WTC11 (cell line): ENCODE data around the gene AKTIP. TPM values are rescaled to one million over a fixed set of nuclear protein-coding genes. Genes with fewer than 3 reads are reported as not detected.

Experiments
- ATAC-seq: fragments of 200-7000 bp; cut with Tn5 transposase; 2 replicates; pipeline ENCODE4 v1.10.0; 2021; ENCODE audit warnings: mild to moderate bottlenecking, moderate library complexity
- CTCF ChIA-PET: fragments of 300-600 bp; sonication (Branson Sonifier 250); formaldehyde crosslinking; loops from one replicate; lab custom pipeline; 2021; ENCODE audit warnings: antibody characterized with exemption; lab: Charles Lee
- POLR2A ChIA-PET: fragments of 350-600 bp; sonication (Branson Sonifier 250); formaldehyde crosslinking; loops from one replicate; lab custom pipeline; 2021; ENCODE audit warnings: antibody characterized with exemption; lab: Charles Lee
- DNase-seq: peaks from one replicate; pipeline ENCODE4 v3.0.0; 2021; ENCODE audit warnings: low spot score
- H3K27ac Mint-ChIP-seq: 2 replicates; pipeline ENCODE4 v1.8.0; 2021; ENCODE audit warnings: mixed read lengths
- H3K27me3 Mint-ChIP-seq: 2 replicates; pipeline ENCODE4 v1.8.0; 2021; ENCODE audit warnings: low read depth, mild to moderate bottlenecking, moderate library complexity, mixed read lengths
- H3K36me3 Mint-ChIP-seq: 2 replicates; pipeline ENCODE4 v1.8.0; 2021; ENCODE audit warnings: mixed read lengths
- H3K4me1 Mint-ChIP-seq: 2 replicates; pipeline ENCODE4 v1.8.0; 2022; ENCODE audit warnings: mixed read lengths
- H3K4me3 Mint-ChIP-seq: 2 replicates; pipeline ENCODE4 v1.8.0; 2021; ENCODE audit warnings: mild to moderate bottlenecking, moderate library complexity, mixed read lengths
- H3K9me3 Mint-ChIP-seq: 2 replicates; pipeline ENCODE4 v1.8.0; 2021; ENCODE audit warnings: mixed read lengths
- ATF1 ChIP-seq: sonication (generic); formaldehyde crosslinking; IDR thresholded peaks from 2 replicates; pipeline ENCODE4 v1.8.1; 2023; ENCODE audit warnings: mild to moderate bottlenecking, moderate library complexity, missing genetic modification reagents
- CBFB ChIP-seq: sonication (generic); formaldehyde crosslinking; IDR thresholded peaks from 2 replicates; pipeline ENCODE4 v1.8.1; 2022; ENCODE audit warnings: mild to moderate bottlenecking, low read depth, missing genetic modification reagents
- ELF4 ChIP-seq: sonication (generic); formaldehyde crosslinking; IDR thresholded peaks from 2 replicates; pipeline ENCODE4 v1.8.1; 2022; ENCODE audit warnings: low read depth, mild to moderate bottlenecking, moderate library complexity, missing genetic modification reagents
- EMX1 ChIP-seq: fragments of 250-450 bp; sonication (Bioruptor Pico); IDR thresholded peaks from 2 replicates; pipeline ENCODE4 v1.8.0; 2021; ENCODE audit warnings: mild to moderate bottlenecking
- ETV6 ChIP-seq: sonication (generic); formaldehyde crosslinking; IDR thresholded peaks from 2 replicates; pipeline ENCODE4 v1.8.1; 2022; ENCODE audit warnings: mild to moderate bottlenecking, missing genetic modification reagents
- FOXJ3 ChIP-seq: sonication (generic); formaldehyde crosslinking; IDR thresholded peaks from 2 replicates; pipeline ENCODE4 v1.9.0; 2021; ENCODE audit warnings: missing genetic modification reagents, mild to moderate bottlenecking, borderline replicate concordance
- GRHL2 ChIP-seq: fragments of 250-450 bp; sonication (Bioruptor Pico); IDR thresholded peaks from 2 replicates; pipeline ENCODE4 v1.8.0; 2022; ENCODE audit warnings: mild to moderate bottlenecking, moderate library complexity; ENCODE audit not compliant: insufficient replicate concordance, severe bottlenecking
- JAZF1 ChIP-seq: fragments of 250-450 bp; sonication (Bioruptor Pico); IDR thresholded peaks from 2 replicates; pipeline ENCODE4 v1.9.0; 2021; ENCODE audit warnings: moderate library complexity, mild to moderate bottlenecking, inconsistent platforms
- MXD4 ChIP-seq: fragments of 250-450 bp; sonication (Bioruptor Pico); IDR thresholded peaks from 2 replicates; pipeline ENCODE4 v1.8.0; 2021; ENCODE audit warnings: mild to moderate bottlenecking, moderate library complexity, borderline replicate concordance
- NFYB ChIP-seq: sonication (generic); formaldehyde crosslinking; conservative IDR thresholded peaks from 2 replicates; pipeline ENCODE4 v1.8.0; 2022; ENCODE audit warnings: low read depth, missing genetic modification reagents
- NR1H2 ChIP-seq: sonication (generic); formaldehyde crosslinking; IDR thresholded peaks from 2 replicates; pipeline ENCODE4 v1.9.0; 2021; ENCODE audit warnings: mild to moderate bottlenecking, moderate library complexity, missing genetic modification reagents
- NR3C1 ChIP-seq: sonication (generic); formaldehyde crosslinking; conservative IDR thresholded peaks from 2 replicates; pipeline ENCODE4 v1.8.1; 2023; ENCODE audit warnings: low read depth, mild to moderate bottlenecking, missing genetic modification reagents
- SMAD3 ChIP-seq: sonication (generic); formaldehyde crosslinking; IDR thresholded peaks from 2 replicates; pipeline ENCODE4 v1.8.0; 2022; ENCODE audit warnings: missing genetic modification reagents, mild to moderate bottlenecking, borderline replicate concordance
- STAT6 ChIP-seq: sonication (generic); formaldehyde crosslinking; conservative IDR thresholded peaks from 2 replicates; pipeline ENCODE4 v1.8.1; 2023; ENCODE audit warnings: mild to moderate bottlenecking, low read depth, missing genetic modification reagents, moderate library complexity
- TP53 ChIP-seq: sonication (generic); formaldehyde crosslinking; IDR thresholded peaks from 2 replicates; pipeline ENCODE4 v1.8.1; 2023; ENCODE audit warnings: mild to moderate bottlenecking, missing genetic modification reagents
- ZNF263 ChIP-seq: sonication (generic); formaldehyde crosslinking; IDR thresholded peaks from 2 replicates; pipeline ENCODE4 v1.8.1; 2022; ENCODE audit warnings: low read depth, mild to moderate bottlenecking, moderate library complexity, missing genetic modification reagents
- ZNF416 ChIP-seq: fragments of 250-450 bp; sonication (Bioruptor Pico); IDR thresholded peaks from 2 replicates; pipeline ENCODE4 v1.9.0; 2021; ENCODE audit warnings: mild to moderate bottlenecking, inconsistent platforms
- ZNF532 ChIP-seq: fragments of 250-450 bp; sonication (Bioruptor Pico); IDR thresholded peaks from 2 replicates; pipeline ENCODE4 v1.9.0; 2021; ENCODE audit warnings: mild to moderate bottlenecking, borderline replicate concordance
- total RNA-seq: library from RNA; stranded (reverse); gene quantifications from 3 replicates; pipeline ENCODE4 v1.2.3, GENCODE V29; 2021
- TF ChIP-seq, protein P1 (sequence below): sonication (generic); formaldehyde crosslinking; IDR thresholded peaks from 2 replicates; pipeline ENCODE4 v1.8.1; 2022; ENCODE audit warnings: low read depth, missing genetic modification reagents, borderline replicate concordance
- TF ChIP-seq, protein P2 (sequence below): fragments of 250-450 bp; sonication (Bioruptor Pico); conservative IDR thresholded peaks from 2 replicates; pipeline ENCODE4 v1.9.0; 2021; ENCODE audit warnings: mild to moderate bottlenecking
- TF ChIP-seq, protein P3 (sequence below): sonication (generic); formaldehyde crosslinking; IDR thresholded peaks from 2 replicates; pipeline ENCODE4 v1.8.0; 2022; ENCODE audit warnings: mild to moderate bottlenecking, missing genetic modification reagents

Gene AKTIP
- total RNA-seq, 1 experiment from 2014 or later, result 19.9 TPM

DNA sequence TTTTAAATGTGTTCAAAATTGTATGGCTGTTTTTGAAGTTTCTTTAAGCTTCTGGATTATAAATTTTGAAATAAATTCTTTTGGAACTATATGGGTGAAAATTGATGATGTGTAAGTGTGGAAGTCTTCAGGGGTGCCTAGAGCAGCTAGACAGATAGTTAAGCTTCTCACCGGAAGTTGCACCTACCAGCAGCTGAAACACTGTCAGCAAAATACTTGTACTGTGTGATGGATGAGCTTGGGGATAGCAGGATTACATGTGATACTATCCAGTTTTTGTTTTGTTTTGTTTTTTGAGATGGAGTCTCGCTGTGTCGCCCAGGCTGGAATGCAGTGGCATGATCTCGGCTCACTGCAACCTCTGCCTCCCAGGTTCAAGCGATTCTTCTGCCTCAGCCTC is 49.1 kb downstream of the AKTIP start:
- POLR2A ChIA-PET, result no interaction called here
- H3K9me3 Mint-ChIP-seq, result no peaks in the 10 kb centered on the region

GRCh38 chr16:53449816-53450517 is 53.0 kb downstream of the AKTIP start:
- Mint-ChIP-seq H3K9me3 (no peaks in the 10 kb centered on the region), H3K27me3 (no peaks in the 10 kb centered on the region), H3K27ac (no peak overlapping the region), H3K36me3 (peaks cover 25% of the 10 kb centered on the region), H3K4me3 (no peak overlapping the region), H3K4me1 (no peaks in the 10 kb centered on the region)
- CTCF ChIA-PET, result interaction anchor here (1.0 kb wide), 1 partner anchor 60 kb away, joined by 10 read pairs; no protein-coding TSS in a partner anchor
- DNase-seq (no peak), ATAC-seq (no peak)
- POLR2A ChIA-PET, result no interaction called here
- TF ChIP-seq ZNF416 (CRISPR knock-in tag), result no peak
- TF ChIP-seq ETV6 (CRISPR knock-in tag), result no peak
- TF ChIP-seq ZNF532 (CRISPR knock-in tag), result no peak
- TF ChIP-seq, protein P1, sequence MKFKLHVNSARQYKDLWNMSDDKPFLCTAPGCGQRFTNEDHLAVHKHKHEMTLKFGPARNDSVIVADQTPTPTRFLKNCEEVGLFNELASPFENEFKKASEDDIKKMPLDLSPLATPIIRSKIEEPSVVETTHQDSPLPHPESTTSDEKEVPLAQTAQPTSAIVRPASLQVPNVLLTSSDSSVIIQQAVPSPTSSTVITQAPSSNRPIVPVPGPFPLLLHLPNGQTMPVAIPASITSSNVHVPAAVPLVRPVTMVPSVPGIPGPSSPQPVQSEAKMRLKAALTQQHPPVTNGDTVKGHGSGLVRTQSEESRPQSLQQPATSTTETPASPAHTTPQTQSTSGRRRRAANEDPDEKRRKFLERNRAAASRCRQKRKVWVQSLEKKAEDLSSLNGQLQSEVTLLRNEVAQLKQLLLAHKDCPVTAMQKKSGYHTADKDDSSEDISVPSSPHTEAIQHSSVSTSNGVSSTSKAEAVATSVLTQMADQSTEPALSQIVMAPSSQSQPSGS (CRISPR knock-in tag), result no peak
- no peak for TF ChIP-seq MXD4 (CRISPR knock-in tag)
- no peak for TF ChIP-seq JAZF1 (CRISPR knock-in tag)
- no peak for TF ChIP-seq TP53 (CRISPR knock-in tag)
- TF ChIP-seq, protein P2, sequence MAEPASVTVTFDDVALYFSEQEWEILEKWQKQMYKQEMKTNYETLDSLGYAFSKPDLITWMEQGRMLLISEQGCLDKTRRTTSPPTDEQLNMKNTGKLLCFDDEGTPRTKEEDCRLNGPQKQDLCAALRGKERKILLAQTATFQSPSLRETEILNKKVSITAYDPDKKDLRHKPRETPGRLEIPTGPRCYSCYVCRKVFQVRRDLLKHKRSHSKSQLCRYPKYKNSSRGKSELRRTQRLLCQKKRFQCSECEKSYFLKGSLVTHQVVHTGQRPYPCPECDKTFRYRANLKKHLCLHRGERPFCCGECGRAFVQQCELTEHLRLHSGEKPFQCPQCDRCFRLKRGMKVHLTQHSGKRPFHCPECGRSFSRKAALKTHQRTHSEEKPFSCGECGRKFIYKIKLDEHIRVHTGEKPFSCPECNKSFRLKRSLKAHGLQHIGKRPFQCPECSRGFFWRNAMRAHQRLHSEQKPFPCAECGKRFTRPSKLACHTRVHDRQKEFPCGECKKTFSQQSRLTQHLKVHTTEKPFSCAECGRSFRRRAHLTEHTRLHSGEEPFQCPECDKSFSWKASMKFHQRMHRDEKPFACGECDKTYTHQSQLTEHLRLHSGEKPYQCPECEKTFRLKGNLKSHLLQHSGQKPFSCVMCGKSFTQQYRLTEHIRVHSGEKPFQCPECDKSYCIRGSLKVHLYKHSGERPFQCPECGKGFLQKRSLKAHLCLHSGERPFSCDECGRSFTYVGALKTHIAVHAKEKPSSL (CRISPR knock-in tag), result no peak
- TF ChIP-seq ATF1, result no peak
- TF ChIP-seq SMAD3, result no peak
- no peak for TF ChIP-seq STAT6

More for the DNA sequence above, 49.1 kb downstream of the AKTIP start:
- ATAC-seq (no peak), DNase-seq (no peak)
- CTCF ChIA-PET, result no interaction called here
- peaks cover 40% of the 10 kb centered on the region for H3K36me3 Mint-ChIP-seq
- no peak overlapping the region for H3K27ac Mint-ChIP-seq
- no peaks in the 10 kb centered on the region for H3K27me3 Mint-ChIP-seq
- TF ChIP-seq GRHL2 (CRISPR knock-in tag) (no peak), ELF4 (CRISPR knock-in tag) (no peak), CBFB (CRISPR knock-in tag) (no peak), FOXJ3 (CRISPR knock-in tag) (no peak), NFYB (CRISPR knock-in tag) (no peak), EMX1 (CRISPR knock-in tag) (no peak), JAZF1 (CRISPR knock-in tag) (no peak), NR1H2 (no peak), NR3C1 (CRISPR knock-in tag) (no peak), ZNF263 (CRISPR knock-in tag) (no peak)
- TF ChIP-seq, protein P3, sequence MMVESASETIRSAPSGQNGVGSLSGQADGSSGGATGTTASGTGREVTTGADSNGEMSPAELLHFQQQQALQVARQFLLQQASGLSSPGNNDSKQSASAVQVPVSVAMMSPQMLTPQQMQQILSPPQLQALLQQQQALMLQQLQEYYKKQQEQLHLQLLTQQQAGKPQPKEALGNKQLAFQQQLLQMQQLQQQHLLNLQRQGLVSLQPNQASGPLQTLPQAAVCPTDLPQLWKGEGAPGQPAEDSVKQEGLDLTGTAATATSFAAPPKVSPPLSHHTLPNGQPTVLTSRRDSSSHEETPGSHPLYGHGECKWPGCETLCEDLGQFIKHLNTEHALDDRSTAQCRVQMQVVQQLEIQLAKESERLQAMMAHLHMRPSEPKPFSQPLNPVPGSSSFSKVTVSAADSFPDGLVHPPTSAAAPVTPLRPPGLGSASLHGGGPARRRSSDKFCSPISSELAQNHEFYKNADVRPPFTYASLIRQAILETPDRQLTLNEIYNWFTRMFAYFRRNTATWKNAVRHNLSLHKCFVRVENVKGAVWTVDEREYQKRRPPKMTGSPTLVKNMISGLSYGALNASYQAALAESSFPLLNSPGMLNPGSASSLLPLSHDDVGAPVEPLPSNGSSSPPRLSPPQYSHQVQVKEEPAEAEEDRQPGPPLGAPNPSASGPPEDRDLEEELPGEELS (CRISPR knock-in tag), result no peak
- no peaks in the 10 kb centered on the region; the same call in 1 of the 2 replicates for H3K4me1 Mint-ChIP-seq
- no peak overlapping the region for H3K4me3 Mint-ChIP-seq
